ENCODE data around the gene CASP10. TPM values are rescaled to one million over a fixed set of nuclear protein-coding genes. Genes with fewer than 3 reads are reported as not detected.

CASP10 gene
- total and polyA plus RNA-seq, 4 donors, result 8.9 to 74.4 (median 16.7) TPM

DNA sequence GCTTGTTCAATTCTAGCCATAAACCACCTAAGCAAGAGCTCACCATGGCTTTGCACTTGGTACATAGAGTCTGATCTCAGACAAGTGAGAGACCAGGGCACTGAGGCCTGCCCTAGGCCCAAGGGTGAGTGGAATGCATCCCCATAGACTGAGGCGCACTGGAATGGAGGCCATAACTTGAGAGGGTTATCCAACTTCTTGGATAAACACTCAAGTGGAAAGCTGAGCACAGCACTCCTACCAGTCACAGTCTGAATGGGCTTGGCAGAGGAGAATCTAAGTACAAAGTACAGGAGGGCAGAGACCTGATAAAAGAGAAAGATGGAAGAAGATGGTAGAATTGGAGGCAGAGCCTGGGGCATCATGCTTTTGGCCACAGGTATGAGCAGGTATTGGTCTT lies 30.4 kb upstream of the CASP10 start:
- no peaks in the 10 kb centered on the region for H3K27me3 ChIP-seq (ENCODE audit: control insufficient read depth in 3 of 3, insufficient read depth in 3 of 3, low read length in 2 of 3)
- no peaks in the 10 kb centered on the region for H3K9me3 ChIP-seq (ENCODE audit: control insufficient read depth in 4 of 4, insufficient read depth in 3 of 4, low read length in 3 of 4)
- H3K9ac ChIP-seq (ENCODE audit: insufficient read depth in 1 of 2, low read length in 2 of 2), result no peak overlapping the region
- peak overlapping the region; percentile 63 to 91 for H3K27ac ChIP-seq (ENCODE audit: low read depth in 1 of 2, low read length in 1 of 2)
- peaks cover 0 to 38% (median 3%) of the 10 kb centered on the region in 5 donors for H3K4me1 ChIP-seq (ENCODE audit: control insufficient read depth in 5 of 5, insufficient read depth in 5 of 5, low read length in 5 of 5)
- H3K4me3 ChIP-seq, result no peak overlapping the region
- no peak for DNase-seq
- no peak for TF ChIP-seq CTCF (IDR thresholded peaks at IDR 0.05; ENCODE audit: control extremely low read depth, extremely low read depth)
- ATAC-seq (ENCODE audit: insufficient read depth, low FRiP score), result no peak
- 76 to 91% methylated on average over 1 of the region's 1 CpG for WGBS, 2 donors
- peaks cover 13 to 43% (median 40%) of the 10 kb centered on the region in 4 donors for H3K36me3 ChIP-seq (ENCODE audit: control insufficient read depth in 4 of 4, insufficient read depth in 4 of 4, low read length in 4 of 4)

GRCh38 chr2:201152999-201153815 lies 29.7 kb upstream of the CASP10 start:
- H3K36me3 ChIP-seq (ENCODE audit: control insufficient read depth in 4 of 4, insufficient read depth in 4 of 4, low read length in 4 of 4), result peaks cover 13 to 45% (median 42%) of the 10 kb centered on the region in 4 donors
- no peak overlapping the region for H3K9ac ChIP-seq (ENCODE audit: insufficient read depth in 1 of 2, low read length in 2 of 2)
- no peak overlapping the region for H3K4me3 ChIP-seq
- no peak for TF ChIP-seq CTCF (IDR thresholded peaks at IDR 0.05; ENCODE audit: control extremely low read depth, extremely low read depth)
- peak overlapping the region; percentile 40 to 63 for H3K27ac ChIP-seq (ENCODE audit: low read depth in 1 of 2, low read length in 1 of 2)
- no peaks in the 10 kb centered on the region for H3K9me3 ChIP-seq (ENCODE audit: control insufficient read depth in 4 of 4, insufficient read depth in 3 of 4, low read length in 3 of 4)
- no peak for DNase-seq
- ATAC-seq (ENCODE audit: insufficient read depth, low FRiP score), result no peak
- H3K4me1 ChIP-seq (ENCODE audit: control insufficient read depth in 5 of 5, insufficient read depth in 5 of 5, low read length in 5 of 5), result peaks cover 0 to 41% (median 6%) of the 10 kb centered on the region in 5 donors
- 84 to 88% methylated on average over 6 of the region's 6 CpGs for WGBS, 2 donors
- H3K27me3 ChIP-seq (ENCODE audit: control insufficient read depth in 3 of 3, insufficient read depth in 3 of 3, low read length in 2 of 3), result no peaks in the 10 kb centered on the region

DNA sequence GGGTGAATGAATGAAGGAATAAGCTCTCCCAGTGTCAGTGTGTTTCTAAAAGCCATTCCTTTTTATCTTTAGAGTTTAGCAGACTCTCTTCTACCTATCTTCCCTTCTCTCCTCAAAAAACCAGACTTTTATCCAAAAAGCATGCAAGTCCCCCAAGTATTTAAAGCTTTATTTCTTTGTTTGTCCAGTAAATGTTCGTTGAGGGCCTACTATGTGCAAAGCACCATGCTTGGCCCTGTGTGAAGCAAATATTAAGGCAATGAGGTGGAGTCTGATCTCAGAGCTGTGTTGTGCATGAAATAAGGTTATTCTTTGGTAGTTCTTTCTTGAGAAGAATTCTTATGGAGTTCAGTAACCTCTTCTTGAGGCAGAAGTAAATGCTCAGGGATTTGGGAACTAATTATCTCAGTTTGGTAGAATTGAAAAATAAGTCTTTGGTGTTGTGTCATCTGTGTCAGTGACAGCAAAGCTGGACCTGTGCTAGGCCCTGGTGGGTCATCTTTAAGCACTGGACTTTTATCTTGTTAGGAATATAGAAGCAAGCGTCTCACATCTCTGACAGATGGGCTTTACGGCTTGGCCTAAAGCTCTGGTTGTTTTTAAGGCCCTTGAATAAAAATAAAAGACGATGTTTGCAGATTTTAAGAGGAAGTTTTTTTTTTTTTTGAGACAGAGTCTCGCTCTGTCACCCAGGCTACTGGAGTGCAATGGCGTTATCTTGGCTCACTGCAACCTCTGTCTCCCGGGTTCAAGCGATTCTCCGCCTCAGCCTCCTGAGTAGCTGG lies 28.1 kb upstream of the CASP10 start:
- H3K36me3 ChIP-seq (ENCODE audit: control insufficient read depth in 4 of 4, insufficient read depth in 4 of 4, low read length in 4 of 4), result peaks cover 13 to 49% (median 40%) of the 10 kb centered on the region in 4 donors
- no peak overlapping the region for H3K4me3 ChIP-seq
- peaks cover 0 to 26% (median 6%) of the 10 kb centered on the region in 5 donors for H3K4me1 ChIP-seq (ENCODE audit: control insufficient read depth in 5 of 5, insufficient read depth in 5 of 5, low read length in 5 of 5)
- no peak for TF ChIP-seq CTCF (IDR thresholded peaks at IDR 0.05; ENCODE audit: control extremely low read depth, extremely low read depth)
- no peaks in the 10 kb centered on the region for H3K27me3 ChIP-seq (ENCODE audit: control insufficient read depth in 3 of 3, insufficient read depth in 3 of 3, low read length in 2 of 3)
- H3K9ac ChIP-seq (ENCODE audit: insufficient read depth in 1 of 2, low read length in 2 of 2), result no peak overlapping the region
- ATAC-seq (ENCODE audit: insufficient read depth, low FRiP score), result no peak
- H3K9me3 ChIP-seq (ENCODE audit: control insufficient read depth in 4 of 4, insufficient read depth in 3 of 4, low read length in 3 of 4), result no peaks in the 10 kb centered on the region
- DNase-seq, result no peak
- H3K27ac ChIP-seq (ENCODE audit: low read depth in 1 of 2, low read length in 1 of 2), result peak overlapping the region; percentile 30 to 62
- WGBS, 2 donors, result 85 to 87% methylated on average over 9 of the region's 9 CpGs
